Loucy (cell line): ENCODE data around the gene RPL22.

Experiments used
- CTCF ChIP-seq: fragments of 200-600 bp; sonication (generic); conservative IDR thresholded peaks from 2 replicates; pipeline ENCODE4 v1.5.1; 2014; ENCODE audit warnings: mild to moderate bottlenecking, antibody characterized with exemption, low read length
- EZH2phosphoT487 ChIP-seq: fragments of 200-600 bp; IDR thresholded peaks from 2 replicates; pipeline ENCODE4 v1.6.1; 2018; ENCODE audit warnings: antibody characterized with exemption, mild to moderate bottlenecking, moderate library complexity, borderline replicate concordance

GRCh38 chr1:6198646-6199297, 623 bp downstream of the RPL22 start:
- TF ChIP-seq CTCF (no peak), EZH2phosphoT487 (no peak)
